Psoas muscle (tissue), 8 donors: Measurements from ENCODE around the gene FIGLA. TPM values are rescaled to one million over a fixed set of nuclear protein-coding genes. Genes with fewer than 3 reads are reported as not detected.
"Not testable (repeated sequence)": the region's sequence is repeated elsewhere in the genome, so short reads cannot be mapped to it uniquely, and the experiment has no call there.

Source experiments
- ATAC-seq, 4 donors: fragments of 200-7000 bp; cut with Tn5 transposase; one replicate each; pipeline ENCODE4 v1.9.1; 2020; ENCODE audit warnings: moderate library complexity in 3 of 4, mild to moderate bottlenecking in 2 of 4
- DNase-seq, 2 donors: peaks; one replicate each; pipeline ENCODE4 v3.0.0-alpha.2; 2020
- H3K27ac ChIP-seq: fragments of 200-600 bp; one replicate; pipeline ENCODE4 v1.8.0; 2022
- H3K27me3 ChIP-seq, 3 donors: fragments of 200-600 bp in 1 of 3; one replicate each; pipeline versions ENCODE4 v1.6.1 to v1.8.0; 2013 to 2022; ENCODE audit warnings: low read length in 2 of 3, mild to moderate bottlenecking in 2 of 3, moderate library complexity in 1 of 3; ENCODE audit not compliant: insufficient read depth in 3 of 3
- H3K36me3 ChIP-seq, 2 donors: fragments of 200-600 bp in 1 of 2; one replicate each; pipeline versions ENCODE4 v1.6.1 to v1.8.0; 2013 to 2022; ENCODE audit warnings: low read depth in 1 of 2, mild to moderate bottlenecking in 1 of 2, moderate library complexity in 1 of 2; ENCODE audit not compliant: insufficient read depth in 1 of 2
- H3K4me1 ChIP-seq: fragments of 200-600 bp; one replicate; pipeline ENCODE4 v1.8.0; 2022
- H3K4me3 ChIP-seq: fragments of 200-600 bp; one replicate; pipeline ENCODE4 v1.8.0; 2022; ENCODE audit warnings: mild to moderate bottlenecking
- H3K9me3 ChIP-seq: fragments of 200-600 bp; one replicate; pipeline ENCODE4 v1.8.0; 2022
- CTCF ChIP-seq: fragments of 200-600 bp; IDR thresholded peaks from one replicate; pipeline ENCODE4 v1.8.0; 2022; ENCODE audit warnings: antibody characterized with exemption
- WGBS, 3 donors: extraction: QIAGEN DNeasy Blood & Tissue Kit; methylation state at CpG; one replicate each; pipeline versions ENCODE4 v1.1.6 to v1.1.7; 2013; 5-methylcytosine and 5-hydroxymethylcytosine counted together
- intact Hi-C, 2 donors: fragments of 100-400 bp; cut with DNase I; formaldehyde crosslinking; loops; one replicate each; pipeline versions ENCODE4 v1.11.0 to v1.14.2; 2022
- polyA plus RNA-seq, 3 donors: library from polyadenylated mRNA; stranded (reverse); fragments of 200-250 nt; gene quantifications; one replicate each; pipeline ENCODE4 v1.2.3, GENCODE V29; 2013
- total RNA-seq, 4 donors: library from RNA; stranded (reverse); fragmentation: NEBNext Ultra II Directional in 2 of 4; extraction: Animal tissue kit (Norgen Biotek cat#: 25700) in 2 of 4; gene quantifications; one replicate each; pipeline versions ENCODE4 v1.2.1 to v1.2.4, GENCODE V29; 2021 to 2023
- donor health status: healthy with polysubstance abuse.
- donor health status: DM: no; HTN: no; CAD: no; lungs with moderate emphysema.
- donor health status: Bipolar disorder and iron deficiency.
- donor health status: healthy.
- donor health status: DM: yes; HTN: yes; CAD: no.
- donor health status: DM: no; HTN: no; CAD: no.
- donor health status: DM: no; HTN: no; CAD: no.
- donor health status: DM: yes; HTN: yes; CAD: no.

FIGLA gene
- total and polyA plus RNA-seq, 7 donors, result 0.12 to 0.21 TPM; not detected in 5

- no peak for DNase-seq
- Histone ChIP-seq H3K4me1 (no peaks in the 10 kb centered on the region), H3K9me3 (peaks cover 6% of the 10 kb centered on the region), H3K36me3 (no peaks in the 10 kb centered on the region), H3K4me3 (no peak overlapping the region), H3K27me3 (peaks cover 0 to 4% (median 3%) of the 10 kb centered on the region in 3 donors), H3K27ac (no peak overlapping the region)
- no peak for ATAC-seq
- intact Hi-C loops, result no loop called here
- no peak for TF ChIP-seq CTCF
- WGBS, 3 donors, result 63 to 74% (median 70%) methylated on average over 3 of the region's 3 CpGs
Observed at GRCh38 chr2:70744397-70744796, 46.0 kb downstream of the FIGLA start.

DNA sequence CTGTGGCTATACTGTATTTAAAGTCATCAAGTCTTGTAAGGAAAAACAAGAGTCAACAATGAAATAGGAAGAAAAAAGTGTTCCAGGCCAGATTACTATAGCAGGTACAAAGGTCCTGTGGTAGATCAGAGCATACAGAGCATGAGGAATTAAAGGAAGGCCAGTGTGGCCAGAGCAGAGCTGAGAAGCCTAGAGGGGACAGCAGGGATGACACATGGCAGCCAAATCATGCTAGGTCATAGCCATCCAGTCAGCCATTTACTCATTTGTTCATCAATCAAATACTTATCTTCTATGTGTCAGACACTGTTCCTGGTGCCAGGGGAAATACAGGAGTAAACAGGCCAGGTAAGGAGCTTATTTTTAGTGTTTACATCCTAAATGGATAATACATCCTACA is 46.8 kb downstream of the FIGLA start:
- no peaks in the 10 kb centered on the region for H3K4me1 ChIP-seq
- H3K27ac ChIP-seq, result no peak overlapping the region
- DNase-seq (no peak), ATAC-seq (no peak)
- intact Hi-C loops, result no loop called here
- peaks cover 0 to 3% (median under 1%) of the 10 kb centered on the region in 3 donors for H3K27me3 ChIP-seq
- no peak for TF ChIP-seq CTCF
- peaks cover 6% of the 10 kb centered on the region for H3K9me3 ChIP-seq
- no peaks in the 10 kb centered on the region for H3K36me3 ChIP-seq
- H3K4me3 ChIP-seq, result no peak overlapping the region

DNA sequence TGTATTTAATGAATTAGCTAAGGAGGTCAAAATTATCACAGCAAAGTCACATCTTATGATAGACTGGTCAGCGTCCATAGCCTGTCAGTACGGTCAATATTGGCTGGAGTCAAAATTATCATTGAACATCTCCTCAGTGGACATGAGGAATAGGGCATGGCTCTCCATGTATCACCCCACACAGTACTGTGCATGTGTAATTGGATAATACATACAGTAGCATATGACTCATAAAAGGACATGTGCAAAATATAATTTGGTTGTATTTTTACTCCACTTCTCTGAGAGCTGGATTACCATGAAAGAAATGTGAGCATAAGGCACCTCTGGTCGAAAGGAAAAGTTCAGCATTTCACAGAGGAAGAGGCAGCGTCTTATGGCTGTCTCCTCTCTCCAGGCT is 47.4 kb downstream of the FIGLA start:
- no peaks in the 10 kb centered on the region for H3K36me3 ChIP-seq
- TF ChIP-seq CTCF, result no peak

GRCh38 chr2:70739492-70739891 is 51.0 kb downstream of the FIGLA start:
- not testable (repeated sequence) for ATAC-seq
- 93 to 96% (median 96%) methylated on average over 1 of the region's 1 CpG for WGBS, 3 donors

More for the DNA sequence above, 47.4 kb downstream of the FIGLA start:
- Histone ChIP-seq H3K4me1 (no peaks in the 10 kb centered on the region), H3K27me3 (peaks cover 0 to 3% (median 0%) of the 10 kb centered on the region in 3 donors), H3K9me3 (peaks cover 6% of the 10 kb centered on the region), H3K4me3 (no peak overlapping the region), H3K27ac (no peak overlapping the region)
- WGBS, 3 donors, result 74 to 80% (median 80%) methylated on average over 4 of the region's 4 CpGs
- intact Hi-C loops, result no loop called here
- DNase-seq (no peak), ATAC-seq (no peak)

GRCh38 chr2:70738159-70738558 is 52.3 kb downstream of the FIGLA start:
- ATAC-seq (no peak), DNase-seq (no peak)
- Histone ChIP-seq H3K4me3 (no peak overlapping the region), H3K27me3 (peaks cover 0 to 12% (median 3%) of the 10 kb centered on the region in 3 donors), H3K9me3 (peaks cover 6% of the 10 kb centered on the region), H3K36me3 (no peaks in the 10 kb centered on the region), H3K27ac (no peak overlapping the region), H3K4me1 (no peaks in the 10 kb centered on the region)
- no peak for TF ChIP-seq CTCF
- WGBS, 3 donors, result 68 to 74% (median 71%) methylated on average over 2 of the region's 2 CpGs
- intact Hi-C loops, result no loop called here

More at GRCh38 chr2:70739492-70739891, 51.0 kb downstream of the FIGLA start:
- H3K4me3 ChIP-seq, H3K4me1 ChIP-seq, DNase-seq, intact Hi-C loops, H3K27ac ChIP-seq, H3K36me3 ChIP-seq, H3K27me3 ChIP-seq, H3K9me3 ChIP-seq: not testable (repeated sequence)
